Stimulated activated CD4-positive, alpha-beta T cell treated with anti-CD3 and anti-CD28 coated beads, Interleukin-15, amount 100 ng/mL, for 48 hours (primary cell): Measurements from ENCODE around the gene OLIG3.

Source experiments
- DNase-seq, 2 donors: peaks; one replicate each; pipeline ENCODE4 v3.0.0-alpha.2; 2020; ENCODE audit warnings: low read depth in 2 of 2

OLIG3 gene

GRCh38 chr6:137494281-137494987 is at the start of gene OLIG3:
Gene OLIG3 (minus strand): TSS chr6:137494394. CDS start chr6:137494170, 224 bp downstream.
- DNase-seq: no peak

- no peak for DNase-seq
Measured at GRCh38 chr6:137543114-137543513, 48.9 kb upstream of the OLIG3 start.

GRCh38 chr6:137542713-137543112 is 48.5 kb upstream of the OLIG3 start:
- DNase-seq: no peak

- DNase-seq: no peak
Measured at GRCh38 chr6:137541534-137542063, 47.4 kb upstream of the OLIG3 start.

- DNase-seq: peak in 1 of 2 donors; percentile 4
Measured at GRCh38 chr6:137536104-137536773, 42.0 kb upstream of the OLIG3 start.

GRCh38 chr6:137531376-137532092 is 37.3 kb upstream of the OLIG3 start:
- no peak for DNase-seq

GRCh38 chr6:137530404-137530803 is 36.2 kb upstream of the OLIG3 start:
- no peak for DNase-seq

GRCh38 chr6:137522831-137523230 is 28.6 kb upstream of the OLIG3 start:
- no peak for DNase-seq

- DNase-seq: no peak
Measured at GRCh38 chr6:137522198-137522798, 28.1 kb upstream of the OLIG3 start.

GRCh38 chr6:137520520-137520919 is 26.3 kb upstream of the OLIG3 start:
- DNase-seq: no peak

GRCh38 chr6:137519629-137520176 is 25.5 kb upstream of the OLIG3 start:
- no peak for DNase-seq

- no peak for DNase-seq
Measured at GRCh38 chr6:137518386-137518983, 24.3 kb upstream of the OLIG3 start.

- no peak for DNase-seq
Measured at GRCh38 chr6:137514418-137514817, 20.2 kb upstream of the OLIG3 start.

- DNase-seq: no peak
Measured at GRCh38 chr6:137512757-137513605, 18.8 kb upstream of the OLIG3 start.

GRCh38 chr6:137510923-137511322 is 16.7 kb upstream of the OLIG3 start:
- no peak for DNase-seq

- no peak for DNase-seq
Measured at GRCh38 chr6:137498481-137499190, 4.4 kb upstream of the OLIG3 start.

- no peak for DNase-seq
Measured at GRCh38 chr6:137497721-137498463, 3.7 kb upstream of the OLIG3 start.

GRCh38 chr6:137496909-137497720 is 2.9 kb upstream of the OLIG3 start:
- DNase-seq: no peak
